GM12878 (cell line): ENCODE measurements around the gene NINL. TPM values are rescaled to one million over a fixed set of nuclear protein-coding genes. Genes with fewer than 3 reads are reported as not detected.

Experiments used
- ATAC-seq: fragments of 200-7000 bp; cut with Tn5 transposase; 3 replicates; pipeline ENCODE4 v1.9.1; 2020; ENCODE audit warnings: mild to moderate bottlenecking, moderate library complexity
- BruUV-seq: library from RNA; stranded (reverse); fragments of 400-500 nt; replicated peaks from 2 replicates; lab custom pipeline; 2021; lab: Mats Ljungman, UMichigan
- CTCF ChIA-PET: fragments of 300-600 bp; sonication (Branson Sonifier 250); formaldehyde crosslinking; extraction: SDS; loops from one replicate; lab custom pipeline; 2021; ENCODE audit warnings: inconsistent platforms; lab: Yijun Ruan, JAX
- POLR2A ChIA-PET: fragments of 350-600 bp; formaldehyde crosslinking; extraction: SDS; loops from one replicate; lab custom pipeline; 2021; ENCODE audit warnings: inconsistent platforms; lab: Charles Lee
- RAD21 ChIA-PET: fragments of 300-600 bp; sonication (Branson Sonifier 250); formaldehyde crosslinking; loops from one replicate; lab custom pipeline; 2023; ENCODE audit warnings: antibody characterized with exemption; ENCODE audit not compliant: unreplicated experiment; lab: Charles Lee
- SMC1A ChIA-PET: fragments of 300-600 bp; sonication (Branson Sonifier 250); formaldehyde crosslinking; loops from one replicate; lab custom pipeline; 2023; ENCODE audit not compliant: unreplicated experiment, uncharacterized antibody; lab: Charles Lee
- DNase-seq: peaks from one replicate; pipeline ENCODE4 v3.0.0-alpha.2; 2011; ENCODE audit warnings: low read depth, low spot score
- FAIRE-seq: peaks from 3 replicates; lab custom pipeline; 2011; peaks lifted over from hg19 to GRCh38; lab: Jason Lieb, UNC
- H2AFZ ChIP-seq: 2 replicates; pipeline ENCODE4 v1.6.0; 2011; ENCODE audit warnings: low read depth, low read length, control low read depth; ENCODE audit not compliant: control insufficient read depth
- H3K27ac ChIP-seq: 2 replicates; pipeline ENCODE4 v1.5.1; 2011; ENCODE audit warnings: control low read depth; ENCODE audit not compliant: control insufficient read depth, insufficient read depth
- H3K27me3 ChIP-seq, 2 experiments: replicated peaks in 1 of 2; 2 replicates each; pipeline versions ENCODE4 v1.6.0 to v1.6.1; 2011; ENCODE audit warnings: low read length in 1 of 2; ENCODE audit not compliant: control insufficient read depth in 2 of 2, insufficient read depth in 2 of 2
- H3K36me3 ChIP-seq, 2 experiments: 2 replicates each; pipeline ENCODE4 v1.5.1; 2011; ENCODE audit warnings: low read length in 1 of 2; ENCODE audit not compliant: control insufficient read depth in 2 of 2, insufficient read depth in 2 of 2
- H3K4me1 ChIP-seq: 2 replicates; pipeline ENCODE4 v1.6.1; 2011; ENCODE audit warnings: mild to moderate bottlenecking, low read length, moderate library complexity, mixed read lengths; ENCODE audit not compliant: control insufficient read depth, insufficient read depth
- H3K4me2 ChIP-seq: 2 replicates; pipeline ENCODE4 v1.6.0; 2011; ENCODE audit warnings: control low read depth; ENCODE audit not compliant: control insufficient read depth, insufficient read depth
- H3K4me3 ChIP-seq: fragments of 200-600 bp; sonication (generic); 2 replicates; pipeline ENCODE4 v1.5.1; 2016
- H3K79me2 ChIP-seq: 2 replicates; pipeline ENCODE4 v1.6.0; 2011; ENCODE audit warnings: low read length; ENCODE audit not compliant: control insufficient read depth, insufficient read depth
- H3K9ac ChIP-seq: 2 replicates; pipeline ENCODE4 v1.8.0; 2011; ENCODE audit warnings: low read length, control low read depth, mixed read lengths; ENCODE audit not compliant: control insufficient read depth, insufficient read depth
- H3K9me3 ChIP-seq: replicated peaks from 3 replicates; pipeline ENCODE4 v1.5.1; 2011; ENCODE audit warnings: mild to moderate bottlenecking, low read length; ENCODE audit not compliant: control insufficient read depth, insufficient read depth
- H4K20me1 ChIP-seq: 2 replicates; pipeline ENCODE4 v1.6.0; 2011; ENCODE audit not compliant: control insufficient read depth, insufficient read depth
- BRCA1 ChIP-seq: IDR thresholded peaks from 2 replicates; pipeline ENCODE4 v1.6.1; 2011; ENCODE audit warnings: low read depth, low read length, improper control_type of control experiment
- CEBPB ChIP-seq, 2 experiments: fragments of 150-350 bp in 1 of 2; IDR thresholded peaks; 2 replicates each; pipeline ENCODE4 v1.6.1; 2012 to 2014; ENCODE audit warnings: low read depth in 2 of 2, low read length in 2 of 2, borderline replicate concordance in 1 of 2, inconsistent platforms in 1 of 2
- ETV6 ChIP-seq, 2 experiments: fragments of 450-650 bp in 1 of 2; IDR thresholded peaks in 1 of 2; conservative IDR thresholded peaks in 1 of 2; 2 replicates each; pipeline ENCODE4 v1.6.1; 2014; ENCODE audit warnings: antibody characterized with exemption in 1 of 2, borderline replicate concordance in 1 of 2, low read depth in 1 of 2, mild to moderate bottlenecking in 1 of 2, moderate library complexity in 1 of 2
- MXI1 ChIP-seq: fragments of 150-350 bp; IDR thresholded peaks from 2 replicates; pipeline ENCODE4 v1.6.1; 2011; ENCODE audit warnings: low read depth, mild to moderate bottlenecking, inconsistent platforms, low read length, improper control_type of control experiment
- NBN ChIP-seq: fragments of 450-650 bp; IDR thresholded peaks from 2 replicates; pipeline ENCODE4 v1.6.1; 2016
- RB1 ChIP-seq: fragments of 450-650 bp; formaldehyde crosslinking; IDR thresholded peaks from 2 replicates; pipeline ENCODE4 v1.6.1; 2017; ENCODE audit warnings: mild to moderate bottlenecking, borderline replicate concordance
- RFX5 ChIP-seq: IDR thresholded peaks from 2 replicates; pipeline ENCODE4 v1.6.1; 2011; ENCODE audit warnings: low read depth, low read length, improper control_type of control experiment
- ZBED1 ChIP-seq: IDR thresholded peaks from 2 replicates; pipeline ENCODE4 v1.6.1; 2016; ENCODE audit warnings: borderline replicate concordance
- ZNF217 ChIP-seq: fragments of 450-650 bp; IDR thresholded peaks from 2 replicates; pipeline ENCODE4 v1.6.1; 2017; ENCODE audit warnings: antibody characterized with exemption, mild to moderate bottlenecking
- ZNF274 ChIP-seq: IDR thresholded peaks from one replicate; pipeline ENCODE4 v1.8.0; 2011; ENCODE audit not compliant: insufficient read length, insufficient read depth
- ZSCAN29 ChIP-seq: fragments of 450-650 bp; IDR thresholded peaks from 2 replicates; pipeline ENCODE4 v1.6.1; 2017; ENCODE audit warnings: mild to moderate bottlenecking, moderate library complexity
- WGBS: methylation state at CpG from one replicate; pipeline ENCODE4 v1.1.6; 2016; ENCODE audit warnings: low lambda C conversion rate; ENCODE audit not compliant: insufficient replicate concordance, insufficient coverage; ENCODE audit errors: missing lambda C conversion rate; 5-methylcytosine and 5-hydroxymethylcytosine counted together
- in situ Hi-C: fragments of 300-500 bp; cut with MboI; formaldehyde crosslinking; loops from 9 replicates; pipeline ENCODE4 v1.14.3; 2018; ENCODE audit warnings: mixed read lengths
- intact Hi-C: fragments of 100-400 bp; cut with micrococcal nuclease; formaldehyde crosslinking; loops from one replicate; pipeline ENCODE4 v1.14.2; 2022; ENCODE audit not compliant: unreplicated experiment
- polyA plus RNA-seq, 11 experiments: library from polyadenylated mRNA; depleted of rRNA in 4 of 11; unstranded in 6 of 11; stranded (reverse) in 5 of 11; fragments of >200 nt; fragmentation: Nextera tagmentation in 4 of 11; fragmentation: Illumina TruSeq in 1 of 11; extraction: Ambion mirVana in 4 of 11; extraction: Trizol in 1 of 11; gene quantifications; 1 replicate in 1 of 11; 2 replicates in 10 of 11; pipeline versions ENCODE4 v1.2.1 to v1.2.3, GENCODE V29; 2011 to 2016; ENCODE audit warnings: inconsistent platforms in 2 of 11, missing spikeins in 2 of 11, low read depth in 1 of 11
- total RNA-seq, 4 experiments: library from RNA; depleted of rRNA in 3 of 4; stranded (reverse); fragments of >200 nt in 3 of 4; fragmentation: Illumina TruSeq in 1 of 4; extraction: Trizol in 1 of 4; gene quantifications; 2 replicates each; pipeline versions ENCODE4 v1.2.1 to v1.2.3, GENCODE V29; 2013 to 2021
- TF ChIP-seq, protein P1 (sequence below): IDR thresholded peaks from 2 replicates; pipeline ENCODE4 v1.6.1; 2011; ENCODE audit warnings: mild to moderate bottlenecking, low read depth, low read length, moderate library complexity; ENCODE audit not compliant: insufficient replicate concordance
- TF ChIP-seq, protein P2 (sequence below): fragments of 450-650 bp; IDR thresholded peaks from 2 replicates; pipeline ENCODE4 v1.6.1; 2017; ENCODE audit warnings: mild to moderate bottlenecking, moderate library complexity
- TF ChIP-seq, protein P3 (sequence below): fragments of 450-650 bp; IDR thresholded peaks from 2 replicates; pipeline ENCODE4 v1.6.1; 2016; ENCODE audit warnings: mild to moderate bottlenecking

The NINL gene
- total and polyA plus RNA-seq, 10 of the 15 experiments (the other 5 are each of a cell fraction or from before 2014, with no cell fraction given) = 0.04 to 0.77 (median 0.23) TPM; not detected in 1

DNA sequence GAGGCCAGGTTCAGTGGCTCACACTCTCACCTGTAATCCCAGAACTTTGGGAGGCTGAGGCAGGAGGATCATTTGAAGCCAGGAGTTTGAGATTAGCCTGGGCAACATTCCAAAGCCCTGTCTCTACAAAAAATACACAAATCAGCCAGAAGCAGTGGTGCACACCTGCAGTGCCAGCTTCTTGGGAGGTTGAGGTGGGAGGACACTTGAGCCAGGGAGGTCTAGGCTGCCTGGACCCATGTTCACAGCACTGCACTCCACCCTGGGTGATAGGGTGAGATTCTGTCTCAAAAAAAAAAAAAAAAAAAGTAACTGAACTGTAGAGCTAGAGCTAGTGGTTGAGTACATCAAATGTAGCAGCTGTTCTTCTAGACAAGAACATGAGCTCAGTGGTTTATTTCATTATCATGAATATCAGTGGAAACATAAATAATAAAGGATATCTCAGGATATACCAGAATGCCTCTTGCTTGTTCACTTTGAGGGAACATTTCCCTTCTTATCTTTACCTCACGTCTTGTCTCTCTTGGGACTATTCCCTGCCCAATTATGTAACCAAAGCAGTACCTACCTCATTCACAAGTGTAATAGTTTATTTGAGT lies 20.9 kb upstream of the NINL start:
- in situ Hi-C loops = loop anchor here (25.0 kb wide), 1 partner anchor 556 kb away; no protein-coding TSS in a partner anchor
- no peak overlapping the region for H2AFZ ChIP-seq

More for the DNA sequence above, 20.9 kb upstream of the NINL start:
- no peak for DNase-seq
- BruUV-seq = no TSS peak
- ChIA-PET SMC1A (no interaction called here), RAD21 (no interaction called here), CTCF (no interaction called here), POLR2A (no interaction called here)
- Histone ChIP-seq H4K20me1 (no peaks in the 10 kb centered on the region), H3K9ac (no peak overlapping the region), H3K36me3 (no peaks in the 10 kb centered on the region), H3K27ac (no peak overlapping the region), H3K4me3 (no peak overlapping the region), H3K9me3 (no peaks in the 10 kb centered on the region), H3K4me1 (no peaks in the 10 kb centered on the region), H3K79me2 (no peaks in the 10 kb centered on the region), H3K27me3 (no peaks in the 10 kb centered on the region), H3K4me2 (no peak overlapping the region)
- ATAC-seq = no peak
- WGBS = 43% methylated on average over 1 of the region's 1 CpG
- no peak for FAIRE-seq
- intact Hi-C loops = no loop called here
- TF ChIP-seq, protein P1, sequence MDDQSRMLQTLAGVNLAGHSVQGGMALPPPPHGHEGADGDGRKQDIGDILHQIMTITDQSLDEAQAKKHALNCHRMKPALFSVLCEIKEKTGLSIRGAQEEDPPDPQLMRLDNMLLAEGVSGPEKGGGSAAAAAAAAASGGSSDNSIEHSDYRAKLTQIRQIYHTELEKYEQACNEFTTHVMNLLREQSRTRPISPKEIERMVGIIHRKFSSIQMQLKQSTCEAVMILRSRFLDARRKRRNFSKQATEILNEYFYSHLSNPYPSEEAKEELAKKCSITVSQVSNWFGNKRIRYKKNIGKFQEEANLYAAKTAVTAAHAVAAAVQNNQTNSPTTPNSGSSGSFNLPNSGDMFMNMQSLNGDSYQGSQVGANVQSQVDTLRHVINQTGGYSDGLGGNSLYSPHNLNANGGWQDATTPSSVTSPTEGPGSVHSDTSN = no peak
- TF ChIP-seq ZNF217 (no peak), ZSCAN29 (no peak), CEBPB (IDR thresholded peaks at IDR 0.05; ENCODE audit: borderline replicate concordance in 1 of 2, low read depth in 2 of 2, low read length in 2 of 2) (no peak), BRCA1 (no peak), RFX5 (no peak), MXI1 (no peak), ETV6 (conservative IDR thresholded peaks at IDR 0.05 in 1 of 2, IDR thresholded peaks at IDR 0.05 in 1 of 2; ENCODE audit: borderline replicate concordance in 1 of 2, low read depth in 1 of 2) (no peak), ZNF274 (no peak), NBN (no peak), ZBED1 (no peak), RB1 (no peak)
- TF ChIP-seq, protein P2, sequence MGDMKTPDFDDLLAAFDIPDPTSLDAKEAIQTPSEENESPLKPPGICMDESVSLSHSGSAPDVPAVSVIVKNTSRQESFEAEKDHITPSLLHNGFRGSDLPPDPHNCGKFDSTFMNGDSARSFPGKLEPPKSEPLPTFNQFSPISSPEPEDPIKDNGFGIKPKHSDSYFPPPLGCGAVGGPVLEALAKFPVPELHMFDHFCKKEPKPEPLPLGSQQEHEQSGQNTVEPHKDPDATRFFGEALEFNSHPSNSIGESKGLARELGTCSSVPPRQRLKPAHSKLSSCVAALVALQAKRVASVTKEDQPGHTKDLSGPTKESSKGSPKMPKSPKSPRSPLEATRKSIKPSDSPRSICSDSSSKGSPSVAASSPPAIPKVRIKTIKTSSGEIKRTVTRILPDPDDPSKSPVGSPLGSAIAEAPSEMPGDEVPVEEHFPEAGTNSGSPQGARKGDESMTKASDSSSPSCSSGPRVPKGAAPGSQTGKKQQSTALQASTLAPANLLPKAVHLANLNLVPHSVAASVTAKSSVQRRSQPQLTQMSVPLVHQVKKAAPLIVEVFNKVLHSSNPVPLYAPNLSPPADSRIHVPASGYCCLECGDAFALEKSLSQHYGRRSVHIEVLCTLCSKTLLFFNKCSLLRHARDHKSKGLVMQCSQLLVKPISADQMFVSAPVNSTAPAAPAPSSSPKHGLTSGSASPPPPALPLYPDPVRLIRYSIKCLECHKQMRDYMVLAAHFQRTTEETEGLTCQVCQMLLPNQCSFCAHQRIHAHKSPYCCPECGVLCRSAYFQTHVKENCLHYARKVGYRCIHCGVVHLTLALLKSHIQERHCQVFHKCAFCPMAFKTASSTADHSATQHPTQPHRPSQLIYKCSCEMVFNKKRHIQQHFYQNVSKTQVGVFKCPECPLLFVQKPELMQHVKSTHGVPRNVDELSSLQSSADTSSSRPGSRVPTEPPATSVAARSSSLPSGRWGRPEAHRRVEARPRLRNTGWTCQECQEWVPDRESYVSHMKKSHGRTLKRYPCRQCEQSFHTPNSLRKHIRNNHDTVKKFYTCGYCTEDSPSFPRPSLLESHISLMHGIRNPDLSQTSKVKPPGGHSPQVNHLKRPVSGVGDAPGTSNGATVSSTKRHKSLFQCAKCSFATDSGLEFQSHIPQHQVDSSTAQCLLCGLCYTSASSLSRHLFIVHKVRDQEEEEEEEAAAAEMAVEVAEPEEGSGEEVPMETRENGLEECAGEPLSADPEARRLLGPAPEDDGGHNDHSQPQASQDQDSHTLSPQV = no peak
- TF ChIP-seq, protein P3, sequence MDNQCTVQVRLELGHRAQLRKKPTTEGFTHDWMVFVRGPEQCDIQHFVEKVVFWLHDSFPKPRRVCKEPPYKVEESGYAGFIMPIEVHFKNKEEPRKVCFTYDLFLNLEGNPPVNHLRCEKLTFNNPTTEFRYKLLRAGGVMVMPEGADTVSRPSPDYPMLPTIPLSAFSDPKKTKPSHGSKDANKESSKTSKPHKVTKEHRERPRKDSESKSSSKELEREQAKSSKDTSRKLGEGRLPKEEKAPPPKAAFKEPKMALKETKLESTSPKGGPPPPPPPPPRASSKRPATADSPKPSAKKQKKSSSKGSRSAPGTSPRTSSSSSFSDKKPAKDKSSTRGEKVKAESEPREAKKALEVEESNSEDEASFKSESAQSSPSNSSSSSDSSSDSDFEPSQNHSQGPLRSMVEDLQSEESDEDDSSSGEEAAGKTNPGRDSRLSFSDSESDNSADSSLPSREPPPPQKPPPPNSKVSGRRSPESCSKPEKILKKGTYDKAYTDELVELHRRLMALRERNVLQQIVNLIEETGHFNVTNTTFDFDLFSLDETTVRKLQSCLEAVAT = no peak
